Measurements from ENCODE around the gene HIF3A. TPM values are rescaled to one million over a fixed set of nuclear protein-coding genes. Genes with fewer than 3 reads are reported as not detected.
"Not testable (repeated sequence)": the region's sequence is repeated elsewhere in the genome, so short reads cannot be mapped to it uniquely, and the experiment has no call there.

HIF3A gene
- total RNA-seq, 1 experiment from 2014 or later = 0.98 TPM

GRCh38 chr19:46374536-46375475 lies 78.0 kb downstream of the HIF3A start:
- peaks cover 24 to 35% of the 10 kb centered on the region in 2 experiments for H3K36me3 ChIP-seq (ENCODE audit: control insufficient read depth in 1 of 2, insufficient read depth in 2 of 2, low read length in 2 of 2)
- ATAC-seq (no peak), DNase-seq (ENCODE audit: low read depth, low spot score) (no peak)
- no peaks in the 10 kb centered on the region for H3K9me2 ChIP-seq (ENCODE audit: insufficient read depth)
- H4K20me1 ChIP-seq (ENCODE audit: insufficient read depth) = 0 out of 2 replicates have a peak, but pooled peaks cover 5% of the 10 kb centered on the region
- no peak overlapping the region for H3K4me3 ChIP-seq (replicated peaks in 1 of 2; ENCODE audit: low read depth in 1 of 2, low read length in 2 of 2)
- RAD21 ChIA-PET (ENCODE audit: low non-redundant PET in 1 of 2, low total read pairs in 2 of 2, uncharacterized antibody in 2 of 2, unreplicated experiment in 2 of 2) = no interaction called here
- no peaks in the 10 kb centered on the region for H3K9me3 ChIP-seq (ENCODE audit: control insufficient read depth in 1 of 2, insufficient read depth in 1 of 2, low read depth in 1 of 2, low read length in 2 of 2)
- TF ChIP-seq EZH2 (IDR thresholded peaks at IDR 0.05) (no peak), SRF (IDR thresholded peaks at IDR 0.05; ENCODE audit: low read depth) (no peak), POLR2A (IDR thresholded peaks at IDR 0.05; ENCODE audit: borderline replicate concordance, extremely low read depth, insufficient read depth, insufficient read length) (no peak), ATF3 (IDR thresholded peaks at IDR 0.05) (no peak)
- H2AFZ ChIP-seq (ENCODE audit: low read depth, low read length, poor library complexity, severe bottlenecking) = no peak overlapping the region
- POLR2A ChIA-PET = no interaction called here
- no peaks in the 10 kb centered on the region for H3K27me3 ChIP-seq (ENCODE audit: insufficient read depth, low read length)
- H3K9ac ChIP-seq (ENCODE audit: low read length) = no peak overlapping the region
- intact Hi-C loops (cut with micrococcal nuclease) = no loop called here
- CTCF ChIA-PET = interaction anchor here (1.4 kb wide), 1 partner anchor 94 kb away, joined by 7 read pairs; no protein-coding TSS in a partner anchor
- H3K4me1 ChIP-seq (ENCODE audit: control insufficient read depth in 1 of 2, insufficient read depth in 2 of 2, low read length in 2 of 2) = peaks cover 24 to 34% of the 10 kb centered on the region in 2 experiments; a peak in 3 of 4 replicates
- H3K4me2 ChIP-seq (ENCODE audit: low read length) = no peak overlapping the region
- peaks cover 72% of the 10 kb centered on the region for H3K79me2 ChIP-seq (ENCODE audit: insufficient read depth, low read length)
- no TSS peak for BruUV-seq (replicated peaks)
- peak overlapping the region; percentile 19; the same call in 1 of the 2 replicates for H3K27ac ChIP-seq (ENCODE audit: low read depth, low read length)

- Histone ChIP-seq H3K36me3 (ENCODE audit: control insufficient read depth in 1 of 2, insufficient read depth in 2 of 2, low read length in 2 of 2) (peaks cover 24 to 40% of the 10 kb centered on the region in 2 experiments), H3K79me2 (ENCODE audit: insufficient read depth, low read length) (peaks cover 72% of the 10 kb centered on the region), H3K4me1 (ENCODE audit: control insufficient read depth in 1 of 2, insufficient read depth in 2 of 2, low read length in 2 of 2) (peaks cover 24 to 34% of the 10 kb centered on the region in 2 experiments; a peak in 3 of 4 replicates)
- H3K9ac ChIP-seq (ENCODE audit: low read length); ATAC-seq; POLR2A ChIA-PET; H3K4me2 ChIP-seq (ENCODE audit: low read length); H4K20me1 ChIP-seq (ENCODE audit: insufficient read depth); H3K9me2 ChIP-seq (ENCODE audit: insufficient read depth); H3K27ac ChIP-seq (ENCODE audit: low read depth, low read length); DNase-seq (ENCODE audit: low read depth, low spot score); RAD21 ChIA-PET (ENCODE audit: low non-redundant PET in 1 of 2, low total read pairs in 2 of 2, uncharacterized antibody in 2 of 2, unreplicated experiment in 2 of 2); H3K9me3 ChIP-seq (ENCODE audit: control insufficient read depth in 1 of 2, insufficient read depth in 1 of 2, low read depth in 1 of 2, low read length in 2 of 2); intact Hi-C loops (cut with micrococcal nuclease); CTCF ChIA-PET; BruUV-seq (replicated peaks); H2AFZ ChIP-seq (ENCODE audit: low read depth, low read length, poor library complexity, severe bottlenecking); H3K4me3 ChIP-seq (replicated peaks in 1 of 2; ENCODE audit: low read depth in 1 of 2, low read length in 2 of 2); H3K27me3 ChIP-seq (ENCODE audit: insufficient read depth, low read length): not testable (repeated sequence)
Observed at GRCh38 chr19:46375476-46376067, 78.7 kb downstream of the HIF3A start.

Measured in HCT116 (cell line).